ENCODE data around the gene GULP1. TPM values are rescaled to one million over a fixed set of nuclear protein-coding genes. Genes with fewer than 3 reads are reported as not detected.

GULP1 gene
- total and polyA plus RNA-seq, 2 donors (not counting 1 experiment from before 2014, with no cell fraction given), result 43.5 to 82.4 TPM

DNA sequence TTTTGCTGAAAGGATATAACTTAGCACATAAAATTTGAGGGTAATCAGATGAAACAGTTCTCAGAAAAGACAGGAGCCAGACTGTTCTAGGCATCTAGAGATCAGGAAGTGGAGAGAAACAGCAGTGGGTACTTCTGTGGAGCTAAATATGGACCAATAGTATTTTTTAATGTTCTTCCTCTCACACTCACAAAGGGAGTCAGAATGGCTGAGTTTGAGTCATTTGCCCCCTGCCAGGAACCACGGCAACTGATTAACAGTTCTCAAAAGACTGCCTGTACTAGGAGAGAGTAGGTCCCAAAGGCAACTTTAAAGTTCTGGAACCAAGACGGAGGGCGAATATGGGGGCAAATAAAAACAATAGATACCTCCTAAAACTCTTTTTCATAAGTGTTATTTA, 107.5 kb downstream of the GULP1 start:
- Histone ChIP-seq H3K9ac (ENCODE audit: insufficient read depth, low read length) (no peak overlapping the region), H2AFZ (ENCODE audit: low read length) (no peak overlapping the region), H3K4me1 (ENCODE audit: control insufficient read depth, extremely low read depth, insufficient read depth, low read length) (peaks cover 2% of the 10 kb centered on the region), H3K36me3 (ENCODE audit: control insufficient read depth, insufficient read depth, low read length) (no peaks in the 10 kb centered on the region), H3K27me3 (ENCODE audit: control insufficient read depth, insufficient read depth, low read length) (no peaks in the 10 kb centered on the region), H3K4me3 (replicated peaks in 1 of 4; ENCODE audit: control extremely low read depth in 1 of 4, insufficient read depth in 1 of 4, low read depth in 3 of 4, low read length in 4 of 4) (no peak overlapping the region), H3K27ac (ENCODE audit: insufficient read depth, low read length) (no peak overlapping the region), H4K20me1 (ENCODE audit: control insufficient read depth, extremely low read depth, insufficient read depth, low read length) (no peaks in the 10 kb centered on the region), H3K79me2 (ENCODE audit: control insufficient read depth, insufficient read depth, low read length) (no peaks in the 10 kb centered on the region), H3K9me3 (ENCODE audit: control insufficient read depth, insufficient read depth, low read depth, low read length) (no peaks in the 10 kb centered on the region), H3K4me2 (ENCODE audit: extremely low read depth, insufficient read depth, low read length) (no peak overlapping the region)
- DNase-seq (ENCODE audit: low read depth in 2 of 2), result peak; percentile 26 to 70
- TF ChIP-seq CTCF (conservative IDR thresholded peaks at IDR 0.05 in 1 of 2, IDR thresholded peaks at IDR 0.05 in 1 of 2; ENCODE audit: low read depth in 1 of 2, low read length in 2 of 2) (no peak), EZH2 (IDR thresholded peaks at IDR 0.05; ENCODE audit: low read length, missing control alignments) (no peak)

GRCh38 chr2:188403676-188404075, 112.0 kb downstream of the GULP1 start:
- Histone ChIP-seq H4K20me1 (ENCODE audit: control insufficient read depth, extremely low read depth, insufficient read depth, low read length) (no peaks in the 10 kb centered on the region), H3K4me2 (ENCODE audit: extremely low read depth, insufficient read depth, low read length) (peak overlapping the region; percentile 27), H3K4me3 (replicated peaks in 1 of 4; ENCODE audit: control extremely low read depth in 1 of 4, insufficient read depth in 1 of 4, low read depth in 3 of 4, low read length in 4 of 4) (no peak overlapping the region), H3K27ac (ENCODE audit: insufficient read depth, low read length) (no peak overlapping the region), H3K9ac (ENCODE audit: insufficient read depth, low read length) (no peak overlapping the region), H3K9me3 (ENCODE audit: control insufficient read depth, insufficient read depth, low read depth, low read length) (no peaks in the 10 kb centered on the region), H3K79me2 (ENCODE audit: control insufficient read depth, insufficient read depth, low read length) (no peaks in the 10 kb centered on the region), H2AFZ (ENCODE audit: low read length) (no peak overlapping the region), H3K4me1 (ENCODE audit: control insufficient read depth, extremely low read depth, insufficient read depth, low read length) (peaks cover 2% of the 10 kb centered on the region), H3K27me3 (ENCODE audit: control insufficient read depth, insufficient read depth, low read length) (no peaks in the 10 kb centered on the region), H3K36me3 (ENCODE audit: control insufficient read depth, insufficient read depth, low read length) (no peaks in the 10 kb centered on the region)
- peak; percentile 6 to 62 for DNase-seq (ENCODE audit: low read depth in 2 of 2)
- no peak for TF ChIP-seq CTCF (conservative IDR thresholded peaks at IDR 0.05 in 1 of 2, IDR thresholded peaks at IDR 0.05 in 1 of 2; ENCODE audit: low read depth in 1 of 2, low read length in 2 of 2)
- TF ChIP-seq EZH2 (IDR thresholded peaks at IDR 0.05; ENCODE audit: low read length, missing control alignments), result no peak

- no peaks in the 10 kb centered on the region for H3K9me3 ChIP-seq (ENCODE audit: control insufficient read depth, insufficient read depth, low read depth, low read length)
- H4K20me1 ChIP-seq (ENCODE audit: control insufficient read depth, extremely low read depth, insufficient read depth, low read length), result no peaks in the 10 kb centered on the region
- H3K27me3 ChIP-seq (ENCODE audit: control insufficient read depth, insufficient read depth, low read length), result no peaks in the 10 kb centered on the region
- H2AFZ ChIP-seq (ENCODE audit: low read length), result no peak overlapping the region
- no peaks in the 10 kb centered on the region for H3K36me3 ChIP-seq (ENCODE audit: control insufficient read depth, insufficient read depth, low read length)
- no peak overlapping the region for H3K4me3 ChIP-seq (replicated peaks in 1 of 4; ENCODE audit: control extremely low read depth in 1 of 4, insufficient read depth in 1 of 4, low read depth in 3 of 4, low read length in 4 of 4)
- TF ChIP-seq EZH2 (IDR thresholded peaks at IDR 0.05; ENCODE audit: low read length, missing control alignments) (no peak), CTCF (conservative IDR thresholded peaks at IDR 0.05 in 1 of 2, IDR thresholded peaks at IDR 0.05 in 1 of 2; ENCODE audit: low read depth in 1 of 2, low read length in 2 of 2) (no peak)
- no peak overlapping the region for H3K4me2 ChIP-seq (ENCODE audit: extremely low read depth, insufficient read depth, low read length)
- peak; percentile 8 to 68 for DNase-seq (ENCODE audit: low read depth in 2 of 2)
- no peak overlapping the region for H3K27ac ChIP-seq (ENCODE audit: insufficient read depth, low read length)
- no peaks in the 10 kb centered on the region for H3K79me2 ChIP-seq (ENCODE audit: control insufficient read depth, insufficient read depth, low read length)
- H3K9ac ChIP-seq (ENCODE audit: insufficient read depth, low read length), result no peak overlapping the region
- H3K4me1 ChIP-seq (ENCODE audit: control insufficient read depth, extremely low read depth, insufficient read depth, low read length), result peaks cover 2% of the 10 kb centered on the region
Measured at GRCh38 chr2:188404341-188405004, 112.8 kb downstream of the GULP1 start.
